ENCODE results near the gene GPR22. TPM values are rescaled to one million over a fixed set of nuclear protein-coding genes. Genes with fewer than 3 reads are reported as not detected.

GPR22 gene
- total and polyA plus RNA-seq, 9 donors = not detected

- intact Hi-C loops (cut with DNase I) = no loop called here
- Histone ChIP-seq H3K27me3 (no peaks in the 10 kb centered on the region), H3K4me3 (no peak overlapping the region), H3K36me3 (no peaks in the 10 kb centered on the region), H3K27ac (no peak overlapping the region), H3K4me1 (ENCODE audit: insufficient read depth) (no peaks in the 10 kb centered on the region), H3K9me3 (no peaks in the 10 kb centered on the region)
- DNase-seq = no peak
- WGBS, 3 donors = 96 to 98% (median 97%) methylated on average over 2 of the region's 2 CpGs
- TF ChIP-seq CTCF (IDR thresholded peaks at IDR 0.05) = no peak
- TF ChIP-seq EP300 (IDR thresholded peaks at IDR 0.05) = no peak
- no peak for TF ChIP-seq POLR2A (IDR thresholded peaks at IDR 0.05)
These were observed 36.3 kb downstream of the GPR22 start for GRCh38 chr7:107505997-107506673.

GRCh38 chr7:107506674-107507339 is 37.0 kb downstream of the GPR22 start:
- Histone ChIP-seq H3K4me3 (no peak overlapping the region), H3K9me3 (no peaks in the 10 kb centered on the region), H3K27ac (no peak overlapping the region), H3K36me3 (no peaks in the 10 kb centered on the region), H3K27me3 (no peaks in the 10 kb centered on the region), H3K4me1 (ENCODE audit: insufficient read depth) (no peaks in the 10 kb centered on the region)
- DNase-seq = no peak
- intact Hi-C loops (cut with DNase I) = no loop called here
- TF ChIP-seq POLR2A (IDR thresholded peaks at IDR 0.05) (no peak), CTCF (IDR thresholded peaks at IDR 0.05) (no peak), EP300 (IDR thresholded peaks at IDR 0.05) (no peak)
- 80 to 88% (median 83%) methylated on average over 7 of the region's 7 CpGs for WGBS, 3 donors

Small RNA genes within 50 kb of the gene (small RNA-seq; reads per million reads assigned to genes)
- gene AC002381.1 = not detected

Other genes starting within 250 kb of the GPR22 start
- gene COG5, start 93.9 kb downstream of the GPR22 start, total RNA-seq = 10 to 100 TPM; 32.7 to 49.7 (median 38.4) TPM
- 10 to 100 TPM; 10.3 to 31.2 TPM for gene COG5, start 93.9 kb downstream of the GPR22 start, polyA plus RNA-seq
- gene DUS4L, start 93.9 kb downstream of the GPR22 start, total RNA-seq = 1 to 10 TPM; 4.4 to 8.1 (median 5.4) TPM
- 1 to 10 TPM; 4.6 to 5.2 TPM for gene DUS4L, start 93.9 kb downstream of the GPR22 start, polyA plus RNA-seq
- 10 to 100 TPM; 33.9 to 70.9 (median 53.6) TPM for gene BCAP29, start 110.2 kb downstream of the GPR22 start, total RNA-seq
- gene BCAP29, start 110.2 kb downstream of the GPR22 start, polyA plus RNA-seq = 10 to 100 TPM; 30.0 to 42.5 TPM
- 1 to 10 TPM in 2 of 7 donors, under 1 TPM in 5; 0.11 to 1.3 (median 0.72) TPM for gene SLC26A4, start 190.8 kb downstream of the GPR22 start, total RNA-seq
- under 1 TPM; 0.33 to 0.62 TPM for gene SLC26A4, start 190.8 kb downstream of the GPR22 start, polyA plus RNA-seq